Stimulated activated CD4-positive, alpha-beta T cell treated with anti-CD3 and anti-CD28 coated beads, Interleukin-4, amount 100 ng/mL, for 4 hours (primary cell): Measurements from ENCODE around the gene PPP1R13L.

Experiments used
- DNase-seq, 2 experiments: peaks; one replicate each; pipeline ENCODE4 v3.0.0-alpha.2; 2020

PPP1R13L gene

GRCh38 chr19:45406226-45407090 is 1.6 kb upstream of the PPP1R13L start, which contains the start of gene POLR1G:
POLR1G (plus strand) TSS chr19:45406644; CDS start chr19:45406697, 53 bp downstream.
- DNase-seq = peak; percentile 71 to 76

GRCh38 chr19:45405435-45406225 is 761 bp upstream of the PPP1R13L start:
- DNase-seq = peak; percentile 76 to 83

- DNase-seq = peak; percentile 51 to 55
Observed at GRCh38 chr19:45403781-45404556, 900 bp downstream of the PPP1R13L start.

- no peak for DNase-seq
Observed at GRCh38 chr19:45403272-45403671, 1.6 kb downstream of the PPP1R13L start.

GRCh38 chr19:45402298-45403061 is 2.4 kb downstream of the PPP1R13L start:
- peak; percentile 20 to 37 for DNase-seq

GRCh38 chr19:45401815-45402214 is 3.1 kb downstream of the PPP1R13L start:
- DNase-seq = no peak

GRCh38 chr19:45400192-45400591 is 4.7 kb downstream of the PPP1R13L start:
- no peak for DNase-seq

- DNase-seq = no peak
Observed at GRCh38 chr19:45395821-45396617, 8.8 kb downstream of the PPP1R13L start.

GRCh38 chr19:45391871-45392665 is 12.8 kb downstream of the PPP1R13L start:
- no peak for DNase-seq

- DNase-seq = no peak
Observed at GRCh38 chr19:45391346-45391745, 13.5 kb downstream of the PPP1R13L start.

- no peak for DNase-seq
Observed at GRCh38 chr19:45385392-45386221, 19.3 kb downstream of the PPP1R13L start.

- no peak for DNase-seq
Observed at GRCh38 chr19:45382426-45382825, 22.4 kb downstream of the PPP1R13L start.

GRCh38 chr19:45380107-45380506 is 24.8 kb downstream of the PPP1R13L start:
- no peak for DNase-seq

- no peak for DNase-seq
Observed at GRCh38 chr19:45376045-45376724, 28.7 kb downstream of the PPP1R13L start.

GRCh38 chr19:45370410-45371204 is 34.3 kb downstream of the PPP1R13L start, which contains the start of gene ERCC2:
ERCC2 (minus strand) TSS chr19:45370573; CDS start chr19:45370540, 33 bp downstream.
- DNase-seq = peak; percentile 99

GRCh38 chr19:45368737-45369340 is 36.0 kb downstream of the PPP1R13L start:
- DNase-seq = no peak

GRCh38 chr19:45368127-45368526 is 36.7 kb downstream of the PPP1R13L start:
- no peak for DNase-seq
